Islet of Langerhans (tissue), 1 donor: ENCODE measurements around the gene CCP110.

Source experiments
- FAIRE-seq: peaks from one replicate; lab custom pipeline; 2011; peaks lifted over from hg19 to GRCh38; lab: Jason Lieb, UNC

Gene CCP110

DNA sequence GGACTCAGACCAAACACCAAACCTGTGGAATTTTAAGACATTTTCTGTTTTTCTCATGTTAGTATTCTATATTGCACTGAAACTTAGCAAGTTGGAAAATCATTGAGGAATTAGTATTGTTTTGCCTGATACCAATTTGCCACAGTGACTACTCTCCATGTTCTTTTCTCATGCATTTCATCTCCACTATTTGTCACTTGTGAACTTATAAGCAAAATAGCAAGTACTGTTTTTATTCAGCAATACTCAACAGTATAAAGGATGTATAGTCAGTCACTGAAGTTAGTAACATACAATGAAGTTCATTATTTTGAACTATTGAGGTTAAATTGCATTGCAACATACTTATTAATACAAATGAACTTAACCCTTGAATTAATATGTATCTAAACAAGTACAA, 25.9 kb downstream of the CCP110 start:
- no peak for FAIRE-seq

DNA sequence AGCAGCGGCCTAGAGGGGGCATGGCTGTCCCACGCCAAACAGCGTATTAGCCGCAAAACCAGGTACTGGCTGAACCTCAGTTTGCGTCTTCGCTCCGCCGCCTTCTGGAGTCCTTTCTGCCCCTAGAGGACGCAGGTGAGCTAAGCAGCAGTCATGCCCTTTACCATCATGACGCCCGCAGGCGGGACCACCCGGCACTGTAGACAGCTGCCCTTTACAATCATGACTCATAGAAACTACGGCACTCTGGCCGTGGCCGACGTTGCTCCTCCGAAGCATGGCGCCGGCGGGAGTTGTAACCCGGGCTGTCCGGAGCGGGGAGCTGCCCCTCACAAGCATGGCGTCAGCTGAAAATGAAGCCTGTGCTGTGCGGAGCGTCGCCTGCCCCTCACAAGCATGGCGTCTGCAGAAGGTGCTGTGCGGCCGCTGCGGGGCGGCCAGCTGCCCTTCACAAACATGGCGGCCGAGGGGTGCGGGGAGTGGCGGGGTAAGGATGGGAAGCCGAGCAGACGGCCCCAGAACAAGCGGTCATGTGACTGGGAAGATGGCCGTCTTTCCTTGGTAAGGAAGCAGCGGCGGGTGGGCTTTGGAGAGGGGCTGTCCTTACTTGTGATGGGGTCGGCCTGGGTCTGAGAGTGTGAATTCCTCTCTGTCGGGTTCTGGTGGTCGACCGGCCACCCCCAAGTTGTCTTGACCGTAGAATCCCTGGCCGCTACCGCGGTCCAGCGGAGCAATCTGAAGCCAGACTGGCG, 31.6 kb downstream of the CCP110 start, which contains the start of gene VPS35L:
Gene VPS35L (plus strand): TSS at position 518 of the 752 bp plus-strand sequence. CDS start 27 bp downstream, at position 545.
- no peak for FAIRE-seq

GRCh38 chr16:19555938-19556771, 32.4 kb downstream of the CCP110 start:
- FAIRE-seq, result no peak

DNA sequence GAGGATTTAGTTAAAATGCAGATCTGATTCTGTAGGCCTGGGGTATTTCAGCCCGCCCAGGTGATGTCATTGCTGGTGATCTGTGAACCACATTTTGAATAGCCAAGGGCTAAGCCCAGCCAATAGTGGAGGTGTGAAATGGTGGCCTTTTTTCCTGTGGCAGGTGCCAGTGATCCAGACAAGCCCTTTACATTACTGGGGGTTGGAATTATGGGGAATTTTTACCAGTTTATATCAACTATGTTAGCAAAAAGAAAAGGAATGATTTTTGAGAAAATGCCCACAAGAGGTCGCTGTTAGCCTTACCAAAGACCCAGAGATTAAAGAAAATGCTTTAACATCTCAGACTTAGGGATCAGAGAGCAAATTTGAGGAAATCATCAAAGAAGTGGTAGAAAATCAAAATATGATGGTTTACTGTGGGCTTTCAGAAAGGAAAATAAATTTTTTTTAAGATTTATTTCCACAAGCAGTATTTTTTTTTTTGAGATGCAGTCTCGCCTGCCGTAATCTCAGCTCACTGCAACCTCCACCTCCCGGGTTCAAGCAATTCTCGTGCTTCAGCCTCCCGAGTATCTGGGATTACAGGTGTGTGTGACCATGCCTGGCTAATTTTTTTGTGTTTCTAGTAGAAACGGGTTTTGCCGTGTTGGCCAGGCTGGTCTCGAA, 35.6 kb downstream of the CCP110 start:
- FAIRE-seq, result peak; percentile 94

GRCh38 chr16:19560078-19560477, 36.3 kb downstream of the CCP110 start:
- FAIRE-seq, result no peak

DNA sequence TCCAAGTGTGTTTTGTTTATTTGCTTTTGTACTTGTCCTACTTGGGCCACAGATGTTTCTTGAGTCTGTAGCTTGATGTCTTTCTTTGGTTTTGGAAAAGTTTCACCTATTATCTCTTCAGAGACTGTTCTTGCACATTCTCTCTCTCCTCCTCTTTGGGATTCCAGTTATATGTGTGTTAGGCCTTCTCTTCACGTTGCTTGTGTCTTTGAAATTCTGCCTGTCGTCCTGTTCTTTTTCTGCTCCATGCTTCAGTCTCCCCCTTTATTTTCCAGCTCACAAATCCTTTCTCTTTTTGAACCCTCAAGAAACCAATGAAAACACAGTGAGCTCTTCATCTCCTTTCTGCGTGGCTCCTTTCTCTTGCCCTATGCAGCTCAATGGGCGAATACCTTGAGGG, 39.6 kb downstream of the CCP110 start:
- no peak for FAIRE-seq

DNA sequence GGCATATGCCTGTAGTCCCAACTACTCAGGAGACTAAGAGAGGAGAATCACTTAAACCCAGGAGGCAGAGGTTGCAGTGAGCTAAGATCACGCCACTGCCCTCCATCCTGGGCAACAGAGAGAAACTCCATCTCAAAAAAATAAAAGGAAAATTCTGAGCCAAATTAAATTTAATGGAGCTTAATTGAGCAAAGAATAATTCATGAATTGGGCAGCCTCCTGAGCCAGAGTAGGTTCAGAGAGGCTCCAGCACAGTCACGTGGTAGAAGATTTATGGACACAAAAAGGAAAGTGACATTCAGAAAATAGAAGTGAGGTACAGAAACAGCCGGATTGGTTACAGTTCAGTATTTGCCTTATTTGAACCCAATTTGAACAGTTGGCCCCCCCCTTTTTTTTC, 42.6 kb downstream of the CCP110 start:
- FAIRE-seq, result no peak

DNA sequence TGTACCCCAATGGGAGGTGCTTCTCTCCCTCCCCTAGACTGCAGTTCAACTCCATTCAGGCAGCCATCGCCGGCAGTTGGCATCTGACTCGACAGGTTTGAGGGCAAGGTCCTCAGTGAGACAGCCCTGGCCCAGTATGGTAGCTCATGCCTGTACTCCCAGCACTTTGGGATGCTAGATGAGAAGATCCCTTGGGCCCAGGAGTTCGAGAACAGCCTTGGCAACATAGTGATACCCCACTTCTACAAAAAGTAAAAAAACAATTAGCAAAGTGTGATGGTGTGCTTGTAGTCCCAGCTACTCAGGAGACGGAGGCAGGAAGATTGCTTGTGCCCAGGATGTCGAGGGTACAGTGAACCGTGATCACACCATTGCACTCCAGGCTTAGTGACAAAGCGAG, 43.8 kb downstream of the CCP110 start:
- FAIRE-seq, result no peak

DNA sequence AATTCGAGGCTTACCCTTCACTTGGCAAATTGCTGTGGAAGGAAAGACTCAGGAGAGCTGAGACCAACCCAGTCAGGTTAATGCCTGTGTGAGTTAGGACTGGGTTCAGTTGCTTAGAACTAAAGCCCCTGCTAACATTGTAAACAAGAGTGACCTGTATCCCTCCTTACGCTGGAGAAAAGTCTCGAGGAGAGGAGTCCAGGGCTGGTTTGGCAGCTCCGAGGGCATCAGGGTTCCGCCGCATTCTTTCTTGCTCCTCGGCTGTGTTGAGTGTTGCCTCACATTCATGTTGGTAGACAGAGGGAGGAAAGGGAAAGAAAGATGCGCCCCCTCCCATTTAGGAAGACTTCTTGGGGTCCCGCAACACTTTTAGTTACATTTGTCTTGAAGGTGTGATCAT, 50.3 kb downstream of the CCP110 start:
- FAIRE-seq, result no peak

DNA sequence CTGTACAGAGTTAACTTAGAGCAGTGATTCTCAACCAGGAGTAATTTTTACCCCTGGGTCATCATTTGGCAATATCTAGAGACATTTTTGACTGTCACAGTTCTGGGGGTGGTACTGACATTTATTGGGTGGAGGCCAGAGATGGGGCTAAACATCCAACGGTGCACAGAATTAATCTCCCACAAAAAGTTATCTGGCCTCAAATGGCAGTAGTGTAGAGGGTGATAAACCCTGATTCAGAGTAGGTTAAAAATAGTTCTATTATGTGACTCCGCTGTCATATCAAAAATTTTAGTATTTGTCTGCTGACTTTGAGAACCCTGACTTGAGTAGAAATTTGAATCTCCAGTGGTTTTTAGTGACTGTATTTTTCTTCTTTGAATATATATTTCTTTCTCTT, 50.9 kb downstream of the CCP110 start:
- FAIRE-seq, result no peak

DNA sequence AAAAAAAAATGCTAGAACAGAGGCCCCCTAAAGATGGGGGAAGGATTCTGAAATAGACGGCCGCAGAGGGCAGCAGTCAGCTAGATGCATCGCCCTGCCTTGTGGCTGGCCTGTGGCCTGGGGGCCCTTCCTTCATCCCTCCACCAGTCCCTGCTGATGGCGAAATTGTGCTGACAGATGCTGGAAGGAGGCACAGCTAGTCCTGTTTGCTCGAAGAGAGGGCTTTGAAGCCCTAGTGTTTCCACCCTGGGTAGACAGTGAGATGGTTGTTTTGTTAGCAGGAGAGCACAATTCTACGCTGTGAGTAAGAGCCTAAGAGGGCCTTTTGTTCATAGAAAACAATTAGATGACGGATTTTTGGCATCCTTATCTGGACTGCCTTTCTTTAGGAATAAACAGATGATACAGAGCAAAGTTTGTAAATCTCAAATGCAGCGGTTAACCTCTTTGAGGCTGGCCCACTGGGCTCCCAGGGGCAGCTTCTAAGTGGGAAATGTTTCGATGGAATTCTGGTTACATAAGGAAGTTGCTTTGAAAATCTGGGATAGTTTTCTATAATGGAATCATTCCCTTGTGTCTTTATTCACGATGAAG, 54.7 kb downstream of the CCP110 start:
- FAIRE-seq, result no peak

DNA sequence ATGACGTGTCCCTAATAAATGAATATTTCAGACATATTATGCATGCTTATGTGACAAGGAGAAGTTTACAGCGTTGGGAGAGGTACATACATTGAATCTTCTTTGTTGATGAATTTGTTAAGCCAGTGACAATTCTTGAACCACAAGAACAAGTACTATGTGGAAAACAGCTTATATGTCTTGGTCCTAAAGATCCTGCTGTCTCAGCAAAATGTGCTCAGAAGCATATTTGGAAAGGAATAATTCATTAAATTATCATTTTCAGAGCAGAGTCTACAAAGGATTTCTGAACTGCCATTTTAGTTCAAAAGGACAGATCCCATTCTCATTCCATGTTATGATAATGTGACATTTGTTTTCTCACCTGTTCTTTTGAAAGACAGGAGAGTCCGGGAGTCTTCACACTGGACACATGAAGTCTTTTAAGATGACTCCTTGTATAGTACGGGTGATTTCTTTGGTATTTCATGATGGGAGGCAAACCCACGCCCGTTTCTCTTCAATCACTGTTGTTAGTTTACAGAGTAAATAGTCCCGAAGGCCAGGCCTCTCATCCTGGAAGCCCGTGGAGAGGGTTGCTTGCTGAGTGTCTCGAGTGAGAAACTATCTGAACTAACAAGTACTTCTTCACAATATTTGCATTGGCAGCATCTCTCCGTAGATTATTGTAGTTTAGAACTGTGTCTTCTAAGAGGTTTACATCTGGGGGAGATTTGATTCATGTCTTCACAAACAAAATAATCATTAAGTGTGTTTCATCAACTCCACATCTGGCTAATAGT, 58.5 kb downstream of the CCP110 start:
- FAIRE-seq, result no peak

- FAIRE-seq, result no peak
These were observed 60.0 kb downstream of the CCP110 start for GRCh38 chr16:19583665-19584300.

DNA sequence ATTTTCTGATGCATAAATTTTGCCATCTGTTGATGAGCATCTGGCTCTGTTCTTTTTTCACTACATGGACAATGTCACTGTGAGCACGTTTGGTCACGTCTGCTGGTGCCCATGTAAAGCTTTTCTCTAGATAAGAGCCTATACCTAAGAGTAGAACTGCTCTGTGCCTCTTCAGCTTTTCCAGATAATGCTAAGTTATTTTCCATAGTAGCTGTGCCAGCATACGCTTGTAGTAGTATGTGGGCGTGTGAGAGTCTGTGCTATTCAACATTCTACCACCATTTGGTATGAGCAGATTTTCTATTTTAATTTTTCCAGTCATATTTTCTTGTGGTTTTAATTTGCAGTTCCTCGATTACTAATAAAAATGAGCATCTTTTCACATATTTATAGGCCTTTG, 64.9 kb downstream of the CCP110 start:
- FAIRE-seq, result no peak

DNA sequence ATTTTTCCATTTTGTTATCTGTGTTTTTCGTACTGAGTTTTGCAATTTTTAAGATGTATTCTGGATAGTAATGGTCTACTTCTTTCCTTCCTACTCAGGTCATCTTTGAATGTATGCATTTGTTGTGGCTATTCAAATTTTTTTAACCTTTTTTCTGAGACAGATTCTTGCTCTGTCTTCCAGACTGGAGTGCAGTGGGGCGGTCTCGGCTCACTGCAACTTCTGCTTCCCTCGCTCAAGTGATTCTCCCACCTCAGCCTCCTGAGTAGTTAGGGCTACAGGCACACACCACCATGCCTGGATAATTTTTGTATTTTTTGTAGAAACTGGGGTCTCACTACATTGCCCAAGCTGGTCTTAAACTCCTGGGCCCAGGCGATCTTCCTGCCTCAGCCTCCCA, 65.4 kb downstream of the CCP110 start:
- FAIRE-seq, result no peak

DNA sequence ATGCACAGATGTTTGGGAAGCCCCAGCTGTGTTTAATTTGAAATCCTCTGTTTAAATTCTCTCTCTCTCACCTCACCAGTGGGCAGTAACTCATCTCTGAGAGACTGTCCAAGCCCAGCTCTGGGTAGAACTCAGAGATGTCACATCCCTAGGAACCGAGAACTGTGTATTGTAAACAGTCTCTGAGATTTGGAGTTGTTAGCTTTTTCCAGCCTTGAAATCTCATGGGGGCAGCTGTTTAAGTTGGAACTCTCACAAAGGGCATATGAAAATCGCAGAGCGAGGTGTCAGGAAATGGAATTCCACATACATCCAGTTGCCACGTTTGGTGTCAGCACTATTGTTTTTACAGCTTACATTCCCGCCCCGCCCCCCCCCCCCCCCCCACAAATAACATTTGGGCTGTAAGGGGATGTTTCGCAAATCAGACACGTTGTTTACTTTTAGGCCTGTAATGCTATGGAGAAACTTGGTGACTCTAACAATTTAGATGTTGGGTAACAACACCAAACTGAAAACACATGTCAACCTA, 66.1 kb downstream of the CCP110 start:
- FAIRE-seq, result no peak

DNA sequence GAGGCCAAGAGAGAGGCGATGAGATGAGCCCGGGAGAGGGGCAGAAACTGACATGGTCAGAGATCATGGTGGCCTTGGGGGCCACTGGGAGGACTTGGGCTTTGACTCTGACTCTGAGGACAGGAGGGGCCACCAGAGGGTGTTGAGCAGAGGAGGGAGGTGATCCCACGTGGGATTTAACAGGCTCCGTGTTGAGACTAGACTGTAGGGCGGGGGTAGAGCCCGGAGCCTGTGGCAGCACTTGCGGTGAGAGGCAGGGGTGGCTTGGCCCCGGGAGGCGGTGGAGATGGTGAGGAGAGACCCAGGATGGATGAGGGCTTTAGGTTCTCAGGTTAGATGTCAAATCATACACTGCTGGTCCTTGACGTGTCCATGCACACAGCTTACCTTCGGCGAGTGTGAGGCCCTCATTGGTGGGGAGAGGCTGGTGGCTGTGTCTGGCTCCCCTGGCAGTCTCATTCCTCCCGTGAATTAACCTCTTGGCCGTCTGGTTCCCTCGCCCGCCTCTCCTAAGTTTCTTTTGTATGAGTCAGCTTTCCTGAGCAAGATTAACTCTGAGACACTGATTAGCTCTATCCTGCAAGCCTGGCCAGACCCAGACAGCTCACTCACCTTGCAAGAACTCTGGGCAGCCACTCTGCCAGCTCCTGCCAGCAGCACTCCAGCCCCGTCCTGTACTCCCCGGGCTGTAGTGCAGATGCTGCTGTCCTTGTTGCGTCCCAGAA, 71.5 kb downstream of the CCP110 start:
- no peak for FAIRE-seq

DNA sequence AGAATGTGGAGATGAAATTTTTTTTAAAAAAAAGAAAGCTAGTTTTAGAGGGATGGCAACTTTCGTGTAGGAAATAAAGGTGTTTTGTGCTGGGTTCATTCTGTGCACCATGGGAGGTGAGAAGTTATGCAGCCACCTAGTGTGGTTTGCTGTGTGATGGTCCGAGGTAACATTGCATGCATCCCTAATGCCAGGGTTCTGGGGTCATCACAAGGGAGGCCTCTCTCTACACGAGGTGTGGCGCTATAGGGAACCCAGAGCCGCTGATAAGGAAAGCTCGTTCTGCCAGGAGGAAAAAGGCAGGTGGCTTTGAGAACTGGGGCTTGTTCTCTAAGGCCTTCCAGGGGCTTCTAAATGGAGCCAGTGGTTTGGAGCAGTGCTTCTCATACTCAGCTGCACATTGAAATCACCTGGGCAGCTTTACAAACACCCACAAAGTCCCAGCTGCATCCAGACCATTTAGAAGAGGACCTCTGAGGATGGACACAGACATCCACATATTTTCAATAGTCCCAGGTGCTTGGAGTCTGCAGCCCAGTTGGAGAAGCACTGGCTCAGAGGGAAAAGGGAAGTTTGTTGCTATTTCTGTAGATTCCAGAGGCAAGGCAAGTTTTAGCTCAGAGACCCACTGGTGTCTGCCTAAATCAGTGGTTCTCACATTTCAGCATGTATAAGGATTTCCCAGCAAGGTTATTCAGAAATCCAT, 75.2 kb downstream of the CCP110 start:
- no peak for FAIRE-seq

DNA sequence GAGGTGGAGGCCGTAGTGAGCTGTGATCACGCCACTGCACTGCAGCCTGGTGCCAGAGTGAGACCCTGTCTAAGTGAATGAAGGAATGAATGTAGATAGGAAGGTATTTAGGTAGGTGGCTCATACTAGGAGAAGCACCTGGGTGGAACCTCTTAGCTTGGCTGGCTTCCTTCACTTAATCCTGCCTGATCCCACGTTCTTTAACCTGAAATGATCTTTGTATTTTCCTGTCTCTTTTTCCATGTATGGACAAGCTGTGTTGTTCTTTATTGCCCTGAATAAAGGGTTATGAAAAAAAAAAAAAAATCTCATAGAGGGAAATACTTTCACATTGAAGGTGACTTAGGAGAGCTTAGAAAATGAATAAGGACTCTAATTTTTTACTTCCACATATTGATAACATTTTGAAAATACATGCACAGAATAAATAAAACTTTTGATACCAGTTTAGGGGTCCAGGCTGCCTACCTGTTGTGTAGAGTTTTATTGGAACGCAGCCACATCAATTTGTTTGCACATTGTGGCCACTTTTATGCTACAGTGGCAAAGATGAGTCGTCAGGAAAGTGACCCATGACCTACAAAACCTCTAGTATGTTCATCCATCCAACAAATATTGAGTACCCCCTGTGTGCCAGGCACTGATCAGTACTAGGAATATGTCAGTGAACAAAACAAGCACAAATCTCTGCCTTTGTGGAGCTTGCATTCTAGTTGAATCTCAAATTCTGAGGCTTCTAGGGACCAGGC, 76.4 kb downstream of the CCP110 start:
- no peak for FAIRE-seq
